Right lung (tissue), 5 donors: ENCODE data around the gene IRF2. TPM values are rescaled to one million over a fixed set of nuclear protein-coding genes. Genes with fewer than 3 reads are reported as not detected.

Experiments used
- DNase-seq, 2 donors: peaks; one replicate each; pipeline ENCODE4 v3.0.0-alpha.2; 2013
- polyA plus RNA-seq, 5 donors: library from polyadenylated mRNA; unstranded; fragments of 120-200 nt; gene quantifications; one replicate each; pipeline versions ENCODE4 v1.2.1 to v1.2.3, GENCODE V29; 2013; ENCODE audit warnings: inconsistent platforms in 1 of 5, low replicate concordance in 1 of 5; ENCODE audit not compliant: insufficient read length in 5 of 5, insufficient read depth in 1 of 5

IRF2 gene
- polyA plus RNA-seq, 5 donors = 43.9 to 57.1 (median 46.7) TPM

GRCh38 chr4:184452740-184453139 is 21.6 kb downstream of the IRF2 start:
- no peak for DNase-seq

GRCh38 chr4:184451726-184452125 is 22.6 kb downstream of the IRF2 start:
- DNase-seq = no peak

GRCh38 chr4:184450743-184451535 is 23.4 kb downstream of the IRF2 start:
- no peak for DNase-seq

- DNase-seq = peak in 1 of 2 donors; percentile 9
Measured at GRCh38 chr4:184450045-184450444, 24.3 kb downstream of the IRF2 start.

- peak; percentile 66 to 67 for DNase-seq
Measured at GRCh38 chr4:184448821-184449220, 25.5 kb downstream of the IRF2 start.

GRCh38 chr4:184448141-184448540 is 26.2 kb downstream of the IRF2 start:
- no peak for DNase-seq

GRCh38 chr4:184447664-184448063 is 26.7 kb downstream of the IRF2 start:
- no peak for DNase-seq

- DNase-seq = no peak
Measured at GRCh38 chr4:184446132-184446658, 28.2 kb downstream of the IRF2 start.

GRCh38 chr4:184444953-184445309 is 29.4 kb downstream of the IRF2 start:
- DNase-seq = no peak

GRCh38 chr4:184444215-184444952 is 30.0 kb downstream of the IRF2 start:
- DNase-seq = no peak

GRCh38 chr4:184443318-184443717 is 31.0 kb downstream of the IRF2 start:
- DNase-seq = no peak

- DNase-seq = peak in 1 of 2 donors; percentile 13
Measured at GRCh38 chr4:184442314-184442635, 32.1 kb downstream of the IRF2 start.

GRCh38 chr4:184441461-184442313 is 32.7 kb downstream of the IRF2 start:
- peak; percentile 24 to 48 for DNase-seq

- no peak for DNase-seq
Measured at GRCh38 chr4:184440595-184441358, 33.6 kb downstream of the IRF2 start.

- peak; percentile 51 to 55 for DNase-seq
Measured at GRCh38 chr4:184439856-184440594, 34.3 kb downstream of the IRF2 start.

- no peak for DNase-seq
Measured at GRCh38 chr4:184439386-184439785, 35.0 kb downstream of the IRF2 start.

GRCh38 chr4:184438375-184438774 is 36.0 kb downstream of the IRF2 start:
- DNase-seq = no peak

- peak in 1 of 2 donors; percentile 25 for DNase-seq
Measured at GRCh38 chr4:184437565-184438265, 36.6 kb downstream of the IRF2 start.

- no peak for DNase-seq
Measured at GRCh38 chr4:184434501-184435066, 39.8 kb downstream of the IRF2 start.

- no peak for DNase-seq
Measured at GRCh38 chr4:184434021-184434420, 40.3 kb downstream of the IRF2 start.
